Mesenchymal stem cell (in vitro differentiated cells and primary cell): ENCODE results near the gene TM9SF2.

Experiments used
- DNase-seq: peaks from one replicate; pipeline ENCODE4 v3.0.0-alpha.2; 2013
- H2AFZ ChIP-seq: one replicate; pipeline ENCODE4 v1.6.1; 2013; ENCODE audit warnings: low read depth, mild to moderate bottlenecking, control low read depth, inconsistent platforms, low read length, moderate library complexity
- H2AK5ac ChIP-seq: 2 replicates; pipeline ENCODE4 v1.6.1; 2013; ENCODE audit warnings: low read length, moderate library complexity, mild to moderate bottlenecking, inconsistent platforms; ENCODE audit not compliant: severe bottlenecking
- H2BK120ac ChIP-seq: one replicate; pipeline ENCODE4 v1.6.1; 2013; ENCODE audit warnings: low read depth, mild to moderate bottlenecking, inconsistent platforms, low read length, moderate library complexity
- H2BK12ac ChIP-seq, 2 experiments: one replicate each; pipeline ENCODE4 v1.6.1; 2013; ENCODE audit warnings: inconsistent platforms in 2 of 2, low read length in 2 of 2, mild to moderate bottlenecking in 2 of 2, moderate library complexity in 2 of 2, control low read depth in 1 of 2
- H2BK15ac ChIP-seq: one replicate; pipeline ENCODE4 v1.6.1; 2013; ENCODE audit warnings: mild to moderate bottlenecking, low read depth, inconsistent platforms; ENCODE audit not compliant: poor library complexity, severe bottlenecking
- H2BK5ac ChIP-seq: 2 replicates; pipeline ENCODE4 v1.6.1; 2013; ENCODE audit warnings: low read depth, mild to moderate bottlenecking, low read length, control low read depth, inconsistent platforms; ENCODE audit not compliant: poor library complexity, severe bottlenecking
- H3K14ac ChIP-seq, 2 experiments: one replicate each; pipeline ENCODE4 v1.6.1; 2013; ENCODE audit warnings: inconsistent platforms in 2 of 2, low read length in 2 of 2, control low read depth in 1 of 2, mild to moderate bottlenecking in 1 of 2, moderate library complexity in 1 of 2
- H3K18ac ChIP-seq, 2 experiments: one replicate each; pipeline ENCODE4 v1.6.1; 2013; ENCODE audit warnings: inconsistent platforms in 2 of 2, low read length in 2 of 2, control low read depth in 1 of 2, low read depth in 1 of 2, mild to moderate bottlenecking in 1 of 2
- H3K23ac ChIP-seq, 2 experiments: one replicate each; pipeline ENCODE4 v1.6.1; 2013; ENCODE audit warnings: inconsistent platforms in 2 of 2, low read length in 2 of 2, mild to moderate bottlenecking in 2 of 2, moderate library complexity in 2 of 2, control low read depth in 1 of 2
- H3K27ac ChIP-seq: 2 replicates; pipeline ENCODE4 v1.5.1; 2013; ENCODE audit warnings: mild to moderate bottlenecking, moderate library complexity, low read length, control low read depth, inconsistent platforms; ENCODE audit not compliant: poor library complexity, severe bottlenecking
- H3K27me3 ChIP-seq, 2 experiments: 2 replicates each; pipeline versions ENCODE4 v1.6.1 to v1.7.0; 2013; ENCODE audit warnings: low read length in 2 of 2, mild to moderate bottlenecking in 2 of 2, moderate library complexity in 2 of 2, control low read depth in 1 of 2, inconsistent platforms in 1 of 2; ENCODE audit not compliant: control insufficient read depth in 1 of 2, insufficient read depth in 1 of 2
- H3K36me3 ChIP-seq, 2 experiments: 2 replicates each; pipeline versions ENCODE4 v1.6.1 to v1.7.0; 2013; ENCODE audit warnings: low read length in 2 of 2, control low read depth in 1 of 2, inconsistent platforms in 1 of 2, low read depth in 1 of 2, mild to moderate bottlenecking in 1 of 2; ENCODE audit not compliant: insufficient read depth in 2 of 2, control insufficient read depth in 1 of 2
- H3K4ac ChIP-seq, 2 experiments: one replicate each; pipeline ENCODE4 v1.6.1; 2013; ENCODE audit warnings: inconsistent platforms in 2 of 2, low read length in 2 of 2, mild to moderate bottlenecking in 2 of 2, moderate library complexity in 2 of 2, control low read depth in 1 of 2, low read depth in 1 of 2
- H3K4me1 ChIP-seq: 2 replicates; pipeline ENCODE4 v1.6.1; 2013; ENCODE audit warnings: low read depth, low read length, control low read depth; ENCODE audit not compliant: control insufficient read depth, insufficient read depth
- H3K4me2 ChIP-seq: 2 replicates; pipeline ENCODE4 v1.6.1; 2013; ENCODE audit warnings: low read length, mild to moderate bottlenecking, inconsistent platforms; ENCODE audit not compliant: poor library complexity, severe bottlenecking
- H3K4me3 ChIP-seq, 2 experiments: 2 replicates each; pipeline versions ENCODE4 v1.5.1 to v1.7.0; 2013; ENCODE audit warnings: low read length in 2 of 2, mild to moderate bottlenecking in 2 of 2, control low read depth in 1 of 2, low read depth in 1 of 2; ENCODE audit not compliant: insufficient read depth in 1 of 2
- H3K79me1 ChIP-seq: replicated peaks from 2 replicates; pipeline ENCODE4 v1.6.1; 2013; ENCODE audit warnings: mild to moderate bottlenecking, control low read depth, low read length, inconsistent platforms; ENCODE audit not compliant: poor library complexity, severe bottlenecking
- H3K9ac ChIP-seq: 2 replicates; pipeline ENCODE4 v1.7.0; 2013; ENCODE audit warnings: mild to moderate bottlenecking, low read length, moderate library complexity
- H3K9me3 ChIP-seq: 2 replicates; pipeline ENCODE4 v1.7.0; 2013; ENCODE audit warnings: mild to moderate bottlenecking, low read length; ENCODE audit not compliant: control insufficient read depth
- H4K8ac ChIP-seq: one replicate; pipeline ENCODE4 v1.6.1; 2013; ENCODE audit warnings: inconsistent platforms, mild to moderate bottlenecking, low read length, moderate library complexity
- H4K91ac ChIP-seq: one replicate; pipeline ENCODE4 v1.6.1; 2013; ENCODE audit warnings: mild to moderate bottlenecking, low read length, inconsistent platforms
- WGBS: methylation state at CpG from one replicate; pipeline ENCODE4 v1.1.7; 2013; ENCODE audit warnings: mixed read lengths; 5-methylcytosine and 5-hydroxymethylcytosine counted together

TM9SF2 gene

GRCh38 chr13:99542788-99543406 lies 41.6 kb downstream of the TM9SF2 start:
- H3K36me3 ChIP-seq: peaks cover 41 to 95% of the 10 kb centered on the region in 2 experiments
- H3K4me1 ChIP-seq: no peaks in the 10 kb centered on the region
- no peak overlapping the region for H3K4me3 ChIP-seq
- 95% methylated on average over 7 of the region's 8 CpGs for WGBS
- H3K27me3 ChIP-seq: no peaks in the 10 kb centered on the region
- no peak overlapping the region for H3K18ac ChIP-seq
- no peak for DNase-seq
- no peak overlapping the region for H4K91ac ChIP-seq
- H3K9me3 ChIP-seq: no peaks in the 10 kb centered on the region
- no peak overlapping the region for H2BK5ac ChIP-seq
- H2BK12ac ChIP-seq: no peak overlapping the region
- H2BK15ac ChIP-seq: no peak overlapping the region
- no peak overlapping the region for H3K4me2 ChIP-seq
- no peak overlapping the region for H2BK120ac ChIP-seq
- H2AK5ac ChIP-seq: no peak overlapping the region
- H3K23ac ChIP-seq: no peak overlapping the region
- H2AFZ ChIP-seq: no peak overlapping the region
- H3K27ac ChIP-seq: no peak overlapping the region
- no peak overlapping the region for H3K14ac ChIP-seq
- H3K79me1 ChIP-seq: peaks cover 33% of the 10 kb centered on the region
- H4K8ac ChIP-seq: no peak overlapping the region
- H3K9ac ChIP-seq: no peak overlapping the region
- no peak overlapping the region for H3K4ac ChIP-seq

GRCh38 chr13:99545361-99545760 lies 44.1 kb downstream of the TM9SF2 start:
- H4K8ac ChIP-seq: no peak overlapping the region
- H2BK120ac ChIP-seq: no peak overlapping the region
- H3K9me3 ChIP-seq: no peaks in the 10 kb centered on the region
- H3K4ac ChIP-seq: no peak overlapping the region
- H2BK15ac ChIP-seq: no peak overlapping the region
- no peak overlapping the region for H3K27ac ChIP-seq
- H2AK5ac ChIP-seq: no peak overlapping the region
- H3K4me3 ChIP-seq: no peak overlapping the region
- H3K27me3 ChIP-seq: no peaks in the 10 kb centered on the region
- H3K4me1 ChIP-seq: no peaks in the 10 kb centered on the region
- 98% methylated on average over 6 of the region's 6 CpGs for WGBS
- no peak overlapping the region for H2BK12ac ChIP-seq
- H2BK5ac ChIP-seq: no peak overlapping the region
- H3K23ac ChIP-seq: no peak overlapping the region
- no peak overlapping the region for H3K14ac ChIP-seq
- no peak overlapping the region for H3K4me2 ChIP-seq
- H3K79me1 ChIP-seq: peaks cover 25% of the 10 kb centered on the region
- no peak overlapping the region for H2AFZ ChIP-seq
- no peak overlapping the region for H3K9ac ChIP-seq
- H4K91ac ChIP-seq: no peak overlapping the region
- H3K36me3 ChIP-seq: peaks cover 37 to 98% of the 10 kb centered on the region in 2 experiments
- no peak overlapping the region for H3K18ac ChIP-seq
- DNase-seq: no peak

GRCh38 chr13:99545979-99546378 lies 44.7 kb downstream of the TM9SF2 start:
- Histone ChIP-seq H3K4ac (no peak overlapping the region), H2BK120ac (no peak overlapping the region), H3K18ac (no peak overlapping the region), H3K36me3 (peaks cover 37 to 98% of the 10 kb centered on the region in 2 experiments), H2AFZ (no peak overlapping the region), H3K9ac (no peak overlapping the region), H4K91ac (no peak overlapping the region), H3K4me2 (no peak overlapping the region), H2BK15ac (no peak overlapping the region), H3K9me3 (no peaks in the 10 kb centered on the region), H2BK12ac (no peak overlapping the region), H3K79me1 (peaks cover 22% of the 10 kb centered on the region), H2BK5ac (no peak overlapping the region), H3K27ac (no peak overlapping the region), H3K14ac (no peak overlapping the region), H3K4me3 (no peak overlapping the region), H2AK5ac (no peak overlapping the region), H3K27me3 (no peaks in the 10 kb centered on the region), H3K4me1 (no peaks in the 10 kb centered on the region), H4K8ac (no peak overlapping the region), H3K23ac (no peak overlapping the region)
- no peak for DNase-seq
- WGBS: 98% methylated on average over 7 of the region's 7 CpGs

GRCh38 chr13:99546878-99547277 lies 45.6 kb downstream of the TM9SF2 start:
- H2AK5ac ChIP-seq: no peak overlapping the region
- H3K4ac ChIP-seq: no peak overlapping the region
- no peak overlapping the region for H2BK5ac ChIP-seq
- H2BK15ac ChIP-seq: no peak overlapping the region
- H3K4me2 ChIP-seq: no peak overlapping the region
- H3K36me3 ChIP-seq: peaks cover 38 to 99% of the 10 kb centered on the region in 2 experiments
- no peaks in the 10 kb centered on the region for H3K4me1 ChIP-seq
- H3K14ac ChIP-seq: no peak overlapping the region
- no peaks in the 10 kb centered on the region for H3K9me3 ChIP-seq
- no peak overlapping the region for H2BK120ac ChIP-seq
- no peak overlapping the region for H2BK12ac ChIP-seq
- no peak overlapping the region for H3K9ac ChIP-seq
- no peak for DNase-seq
- no peak overlapping the region for H3K23ac ChIP-seq
- 93% methylated on average over 7 of the region's 7 CpGs for WGBS
- no peak overlapping the region for H2AFZ ChIP-seq
- no peak overlapping the region for H3K4me3 ChIP-seq
- no peak overlapping the region for H3K18ac ChIP-seq
- no peak overlapping the region for H3K27ac ChIP-seq
- H4K8ac ChIP-seq: no peak overlapping the region
- no peak overlapping the region for H4K91ac ChIP-seq
- H3K79me1 ChIP-seq: peaks cover 23% of the 10 kb centered on the region
- H3K27me3 ChIP-seq: no peaks in the 10 kb centered on the region
